Osteocyte (in vitro differentiated cells): ENCODE data around the gene CCDC148. TPM values are rescaled to one million over a fixed set of nuclear protein-coding genes. Genes with fewer than 3 reads are reported as not detected.

Experiments
- DNase-seq: peaks from one replicate; pipeline ENCODE4 v3.0.0; 2021; ENCODE audit warnings: mixed read lengths; ENCODE audit not compliant: unreplicated experiment; ENCODE audit errors: extremely low spot score
- H3K27ac Mint-ChIP-seq: one replicate; pipeline ENCODE4 v1.8.0; 2021; ENCODE audit warnings: mild to moderate bottlenecking, mixed read lengths; ENCODE audit not compliant: unreplicated experiment
- H3K27me3 Mint-ChIP-seq: one replicate; pipeline ENCODE4 v1.8.0; 2021; ENCODE audit warnings: mixed read lengths; ENCODE audit not compliant: unreplicated experiment
- H3K36me3 Mint-ChIP-seq: one replicate; pipeline ENCODE4 v1.8.0; 2021; ENCODE audit warnings: mixed read lengths; ENCODE audit not compliant: unreplicated experiment
- H3K4me1 Mint-ChIP-seq: one replicate; pipeline ENCODE4 v1.8.0; 2021; ENCODE audit warnings: mixed read lengths; ENCODE audit not compliant: unreplicated experiment
- H3K4me3 Mint-ChIP-seq: one replicate; pipeline ENCODE4 v1.8.0; 2021; ENCODE audit warnings: mild to moderate bottlenecking, moderate library complexity, mixed read lengths; ENCODE audit not compliant: unreplicated experiment
- H3K9me3 Mint-ChIP-seq: one replicate; pipeline ENCODE4 v1.8.0; 2021; ENCODE audit warnings: mixed read lengths; ENCODE audit not compliant: unreplicated experiment
- total RNA-seq: library from RNA; stranded (reverse); gene quantifications from 2 replicates; pipeline ENCODE4 v1.2.1, GENCODE V29; 2021
- TF ChIP-seq, protein P1 (sequence below): fragments of 200-600 bp; sonication (generic); IDR thresholded peaks from 2 replicates; pipeline ENCODE4 v1.5.0; 2021; ENCODE audit warnings: antibody characterized with exemption, mild to moderate bottlenecking, moderate library complexity

Gene CCDC148
- total RNA-seq, 1 donor from 2014 or later, result 2.8 TPM

DNA sequence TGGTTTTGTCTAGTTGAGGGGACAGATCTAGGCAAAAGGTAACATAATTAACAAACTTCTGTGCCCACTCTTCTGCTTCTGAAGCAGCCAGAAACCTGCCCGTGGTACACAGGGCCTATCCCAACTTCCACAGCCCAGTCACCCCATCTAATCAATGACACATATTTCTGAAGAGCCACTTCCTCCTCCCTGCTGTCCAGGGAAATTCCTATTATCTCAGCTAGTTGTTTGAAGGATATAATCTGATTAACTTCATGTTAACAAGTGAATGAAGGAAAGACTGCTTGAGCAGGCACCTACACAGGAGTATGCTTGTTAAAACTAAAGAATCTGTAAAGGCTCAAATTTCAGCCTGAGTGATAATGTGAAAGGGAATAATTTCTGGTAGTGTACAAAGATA is 61.4 kb downstream of the CCDC148 start:
- Mint-ChIP-seq H3K9me3 (peaks cover 12% of the 10 kb centered on the region), H3K4me1 (peaks cover 14% of the 10 kb centered on the region), H3K27me3 (no peaks in the 10 kb centered on the region), H3K4me3 (no peak overlapping the region), H3K36me3 (peaks cover 4% of the 10 kb centered on the region), H3K27ac (peak overlapping the region; percentile 40)
- DNase-seq, result no peak
- TF ChIP-seq, protein P1, sequence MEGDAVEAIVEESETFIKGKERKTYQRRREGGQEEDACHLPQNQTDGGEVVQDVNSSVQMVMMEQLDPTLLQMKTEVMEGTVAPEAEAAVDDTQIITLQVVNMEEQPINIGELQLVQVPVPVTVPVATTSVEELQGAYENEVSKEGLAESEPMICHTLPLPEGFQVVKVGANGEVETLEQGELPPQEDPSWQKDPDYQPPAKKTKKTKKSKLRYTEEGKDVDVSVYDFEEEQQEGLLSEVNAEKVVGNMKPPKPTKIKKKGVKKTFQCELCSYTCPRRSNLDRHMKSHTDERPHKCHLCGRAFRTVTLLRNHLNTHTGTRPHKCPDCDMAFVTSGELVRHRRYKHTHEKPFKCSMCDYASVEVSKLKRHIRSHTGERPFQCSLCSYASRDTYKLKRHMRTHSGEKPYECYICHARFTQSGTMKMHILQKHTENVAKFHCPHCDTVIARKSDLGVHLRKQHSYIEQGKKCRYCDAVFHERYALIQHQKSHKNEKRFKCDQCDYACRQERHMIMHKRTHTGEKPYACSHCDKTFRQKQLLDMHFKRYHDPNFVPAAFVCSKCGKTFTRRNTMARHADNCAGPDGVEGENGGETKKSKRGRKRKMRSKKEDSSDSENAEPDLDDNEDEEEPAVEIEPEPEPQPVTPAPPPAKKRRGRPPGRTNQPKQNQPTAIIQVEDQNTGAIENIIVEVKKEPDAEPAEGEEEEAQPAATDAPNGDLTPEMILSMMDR, result no peak

- peaks cover 14% of the 10 kb centered on the region for H3K4me1 Mint-ChIP-seq
- no peaks in the 10 kb centered on the region for H3K27me3 Mint-ChIP-seq
- no peak for DNase-seq
- no peak overlapping the region for H3K4me3 Mint-ChIP-seq
- H3K9me3 Mint-ChIP-seq, result peaks cover 6% of the 10 kb centered on the region
- TF ChIP-seq, protein P1, result no peak
- H3K36me3 Mint-ChIP-seq, result no peaks in the 10 kb centered on the region
- H3K27ac Mint-ChIP-seq, result peak overlapping the region; percentile 8
These were observed 62.1 kb downstream of the CCDC148 start for GRCh38 chr2:158394453-158394852.

GRCh38 chr2:158393886-158394285 is 62.7 kb downstream of the CCDC148 start:
- DNase-seq, result no peak
- Mint-ChIP-seq H3K27ac (no peak overlapping the region), H3K27me3 (no peaks in the 10 kb centered on the region), H3K9me3 (peaks cover 5% of the 10 kb centered on the region), H3K36me3 (no peaks in the 10 kb centered on the region), H3K4me1 (peaks cover 14% of the 10 kb centered on the region), H3K4me3 (no peak overlapping the region)
- TF ChIP-seq, protein P1, result no peak

- Mint-ChIP-seq H3K27ac (no peak overlapping the region), H3K4me1 (peaks cover 14% of the 10 kb centered on the region), H3K4me3 (no peak overlapping the region), H3K9me3 (peaks cover 5% of the 10 kb centered on the region), H3K27me3 (no peaks in the 10 kb centered on the region), H3K36me3 (no peaks in the 10 kb centered on the region)
- TF ChIP-seq, protein P1, result no peak
- no peak for DNase-seq
These were observed 63.9 kb downstream of the CCDC148 start for GRCh38 chr2:158392687-158393086.

GRCh38 chr2:158391876-158392275 is 64.7 kb downstream of the CCDC148 start:
- DNase-seq, result no peak
- H3K9me3 Mint-ChIP-seq, result peaks cover under 1% of the 10 kb centered on the region
- TF ChIP-seq, protein P1, result no peak
- H3K4me3 Mint-ChIP-seq, result no peak overlapping the region
- no peaks in the 10 kb centered on the region for H3K36me3 Mint-ChIP-seq
- no peaks in the 10 kb centered on the region for H3K27me3 Mint-ChIP-seq
- no peak overlapping the region for H3K27ac Mint-ChIP-seq
- H3K4me1 Mint-ChIP-seq, result peaks cover 14% of the 10 kb centered on the region
